HL-60/S4 treated with retinoic acid at 250 ng/mL for 4 days and 3 days (cell line): ENCODE data around the gene IQSEC1.
"Not testable (repeated sequence)": the region's sequence is repeated elsewhere in the genome, so short reads cannot be mapped to it uniquely, and the experiment has no call there.

Experiments used
- in situ Hi-C: fragments of 300-500 bp; cut with MboI; formaldehyde crosslinking; loops from 2 replicates; pipeline ENCODE4 v1.7.0; 2022; ENCODE audit warnings: low sequenced_read_pairs

The IQSEC1 gene

DNA sequence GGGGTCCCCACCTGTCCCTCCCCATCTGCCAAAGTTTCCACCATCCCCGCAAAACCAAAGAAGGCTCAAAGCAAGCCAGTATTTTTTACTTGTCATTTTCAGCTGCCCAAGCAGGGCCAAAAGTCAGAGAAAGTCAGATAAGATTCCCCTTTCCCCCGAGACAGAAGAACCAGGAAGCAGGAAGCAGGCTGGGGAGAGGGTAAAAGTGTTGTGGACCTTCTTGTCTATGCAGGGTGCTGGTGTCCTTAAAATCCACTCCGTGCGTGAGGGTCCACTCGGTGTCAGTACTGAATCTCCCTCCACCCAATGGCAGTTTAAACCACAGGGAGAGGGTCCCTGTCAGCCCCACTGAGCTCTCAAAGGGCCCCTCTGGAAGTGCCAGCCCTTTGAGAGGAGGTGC lies 211.6 kb downstream of the IQSEC1 start:
- in situ Hi-C loops: no loop called here

DNA sequence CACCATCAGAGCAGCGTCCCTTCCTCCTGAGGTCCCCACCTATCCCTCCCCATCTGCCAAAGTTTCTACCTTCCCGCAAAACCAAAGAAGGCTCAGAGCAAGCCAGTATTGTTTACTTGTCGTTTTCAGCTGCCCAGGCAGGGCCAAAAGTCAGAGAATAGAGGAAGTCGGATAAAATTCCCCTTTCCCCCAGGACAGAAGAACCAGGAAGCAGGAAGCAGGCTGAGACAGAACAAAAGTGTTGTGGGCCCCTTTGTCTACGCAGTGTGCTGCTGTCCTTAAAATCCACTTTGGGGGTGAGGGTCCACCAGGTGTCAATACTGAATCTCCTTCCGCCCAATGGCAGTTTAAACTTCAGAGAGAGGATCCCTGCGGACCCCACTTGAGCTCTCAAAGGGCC lies 213.4 kb downstream of the IQSEC1 start:
- in situ Hi-C loops: no loop called here

DNA sequence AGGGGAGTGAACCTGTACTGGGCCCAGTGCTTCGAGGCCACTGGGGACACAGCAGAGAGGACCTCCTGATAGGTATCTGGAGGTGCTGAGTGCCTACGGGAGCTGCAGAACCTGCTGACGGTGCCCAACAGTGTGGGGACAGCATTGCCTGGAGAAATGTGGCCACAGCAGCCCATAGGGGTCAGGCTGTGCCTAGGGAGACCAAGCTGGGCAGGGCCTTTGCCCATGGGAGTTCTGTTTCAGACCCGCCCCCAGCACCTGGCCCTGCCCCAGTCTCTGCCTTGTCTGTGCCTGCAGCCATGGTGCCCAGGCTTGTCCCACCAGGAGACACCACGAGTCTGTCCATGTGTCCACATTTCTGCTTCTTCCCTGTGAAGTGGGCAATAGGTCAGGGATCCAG lies 216.6 kb downstream of the IQSEC1 start:
- in situ Hi-C loops: no loop called here

DNA sequence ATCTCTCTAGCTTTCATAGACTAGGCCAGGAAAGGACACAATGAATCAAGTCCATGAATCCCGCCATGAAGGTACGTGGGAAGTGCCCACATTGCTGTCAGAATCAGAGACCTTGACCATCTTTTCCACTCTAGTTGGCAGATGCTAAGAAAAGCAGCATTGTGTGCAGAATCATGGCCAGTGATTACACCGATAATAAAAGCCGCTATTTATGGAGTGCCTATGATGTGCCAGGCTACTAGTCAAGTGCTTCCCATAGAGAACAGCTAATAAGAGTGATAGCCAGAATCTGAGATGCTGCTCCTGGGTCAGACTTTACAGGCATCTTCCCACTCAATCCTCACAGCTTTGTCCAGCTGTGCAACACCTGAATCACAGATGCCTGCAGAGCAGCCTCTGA lies 218.7 kb downstream of the IQSEC1 start:
- in situ Hi-C loops: no loop called here

DNA sequence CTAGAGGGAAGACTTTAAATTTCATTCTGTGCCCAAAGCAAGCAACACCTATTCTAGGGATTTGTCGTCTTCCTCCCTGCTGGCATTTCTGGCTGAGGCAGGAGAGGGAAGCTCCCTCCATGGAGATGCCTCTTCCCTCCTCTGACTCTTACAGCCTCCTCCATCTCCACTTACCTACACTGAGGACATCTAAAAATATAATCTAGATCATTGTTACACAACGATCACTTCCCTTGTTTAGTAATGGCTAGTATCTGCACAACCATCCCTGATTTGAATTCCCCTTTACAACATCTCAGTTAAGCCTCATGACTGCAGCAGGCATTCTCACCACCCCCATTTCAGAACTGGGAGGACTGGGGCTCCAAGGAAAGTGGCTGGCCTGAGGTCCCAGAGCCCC lies 219.4 kb downstream of the IQSEC1 start:
- in situ Hi-C loops: not testable (repeated sequence)

DNA sequence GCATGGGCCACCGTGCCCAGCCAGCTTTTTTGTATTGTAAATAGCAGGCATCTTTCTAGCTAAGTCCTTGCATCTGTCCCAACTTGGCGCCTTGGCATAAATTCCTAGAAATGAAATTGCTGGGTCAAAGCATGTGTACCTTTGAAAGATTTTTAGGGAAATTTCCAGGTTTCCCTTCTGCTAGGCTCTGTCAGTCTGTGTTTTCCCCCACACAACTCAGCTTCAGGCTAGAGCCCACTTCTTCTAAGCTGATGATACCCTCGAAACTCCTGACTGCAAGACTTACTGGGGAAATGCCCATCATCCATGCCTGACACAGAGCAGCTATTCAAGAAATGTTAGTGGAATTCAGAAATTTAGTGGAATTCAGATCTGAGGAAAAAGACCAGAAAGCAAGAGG lies 221.0 kb downstream of the IQSEC1 start:
- in situ Hi-C loops: no loop called here
